Nephron progenitor cell (in vitro differentiated cells): Measurements from ENCODE around the gene DEXI.
"Not testable (repeated sequence)": the region's sequence is repeated elsewhere in the genome, so short reads cannot be mapped to it uniquely, and the experiment has no call there.

ENCODE experiments used
- DNase-seq: peaks from one replicate; pipeline ENCODE4 v3.0.0; 2021
- H3K27ac Mint-ChIP-seq: 2 replicates; pipeline ENCODE4 v1.8.0; 2021; ENCODE audit warnings: mild to moderate bottlenecking, moderate library complexity, mixed read lengths
- H3K27me3 Mint-ChIP-seq: 2 replicates; pipeline ENCODE4 v1.8.0; 2021; ENCODE audit warnings: mild to moderate bottlenecking, low read depth, mixed read lengths; ENCODE audit not compliant: poor library complexity
- H3K36me3 Mint-ChIP-seq: 2 replicates; pipeline ENCODE4 v1.8.0; 2021; ENCODE audit warnings: low read depth, mixed read lengths
- H3K4me1 Mint-ChIP-seq: 2 replicates; pipeline ENCODE4 v1.8.0; 2021; ENCODE audit warnings: mixed read lengths
- H3K4me3 Mint-ChIP-seq: 2 replicates; pipeline ENCODE4 v1.8.0; 2021; ENCODE audit warnings: mild to moderate bottlenecking, moderate library complexity, mixed read lengths
- H3K9me3 Mint-ChIP-seq: 2 replicates; pipeline ENCODE4 v1.8.0; 2021; ENCODE audit warnings: mild to moderate bottlenecking, moderate library complexity, mixed read lengths
- TF ChIP-seq, protein P1 (sequence below): fragments of 200-600 bp; sonication (generic); IDR thresholded peaks from 2 replicates; pipeline ENCODE4 v1.5.0; 2021; ENCODE audit warnings: antibody characterized with exemption

Gene DEXI

DNA sequence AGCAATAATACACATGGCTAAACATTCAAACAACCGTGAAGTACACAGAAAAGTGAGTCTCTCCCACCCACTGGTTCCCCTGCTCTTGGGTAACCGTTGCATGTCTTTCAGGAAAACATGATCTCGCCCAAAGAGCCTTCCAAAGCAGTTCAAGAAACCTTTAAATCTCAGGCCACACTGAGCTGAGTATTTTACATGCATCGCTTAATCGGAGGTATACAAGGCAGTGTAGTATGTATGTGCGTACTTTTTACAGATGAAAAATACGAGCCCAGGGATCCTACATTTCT, 741 bp upstream of the DEXI start:
- Mint-ChIP-seq H3K9me3 (no peaks in the 10 kb centered on the region), H3K4me3 (peak overlapping the region; percentile 67), H3K4me1 (peaks cover 73% of the 10 kb centered on the region), H3K36me3 (peaks cover 10% of the 10 kb centered on the region), H3K27me3 (peaks cover 5% of the 10 kb centered on the region), H3K27ac (no peak overlapping the region)
- TF ChIP-seq, protein P1, sequence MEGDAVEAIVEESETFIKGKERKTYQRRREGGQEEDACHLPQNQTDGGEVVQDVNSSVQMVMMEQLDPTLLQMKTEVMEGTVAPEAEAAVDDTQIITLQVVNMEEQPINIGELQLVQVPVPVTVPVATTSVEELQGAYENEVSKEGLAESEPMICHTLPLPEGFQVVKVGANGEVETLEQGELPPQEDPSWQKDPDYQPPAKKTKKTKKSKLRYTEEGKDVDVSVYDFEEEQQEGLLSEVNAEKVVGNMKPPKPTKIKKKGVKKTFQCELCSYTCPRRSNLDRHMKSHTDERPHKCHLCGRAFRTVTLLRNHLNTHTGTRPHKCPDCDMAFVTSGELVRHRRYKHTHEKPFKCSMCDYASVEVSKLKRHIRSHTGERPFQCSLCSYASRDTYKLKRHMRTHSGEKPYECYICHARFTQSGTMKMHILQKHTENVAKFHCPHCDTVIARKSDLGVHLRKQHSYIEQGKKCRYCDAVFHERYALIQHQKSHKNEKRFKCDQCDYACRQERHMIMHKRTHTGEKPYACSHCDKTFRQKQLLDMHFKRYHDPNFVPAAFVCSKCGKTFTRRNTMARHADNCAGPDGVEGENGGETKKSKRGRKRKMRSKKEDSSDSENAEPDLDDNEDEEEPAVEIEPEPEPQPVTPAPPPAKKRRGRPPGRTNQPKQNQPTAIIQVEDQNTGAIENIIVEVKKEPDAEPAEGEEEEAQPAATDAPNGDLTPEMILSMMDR, result no peak
- no peak for DNase-seq

DNA sequence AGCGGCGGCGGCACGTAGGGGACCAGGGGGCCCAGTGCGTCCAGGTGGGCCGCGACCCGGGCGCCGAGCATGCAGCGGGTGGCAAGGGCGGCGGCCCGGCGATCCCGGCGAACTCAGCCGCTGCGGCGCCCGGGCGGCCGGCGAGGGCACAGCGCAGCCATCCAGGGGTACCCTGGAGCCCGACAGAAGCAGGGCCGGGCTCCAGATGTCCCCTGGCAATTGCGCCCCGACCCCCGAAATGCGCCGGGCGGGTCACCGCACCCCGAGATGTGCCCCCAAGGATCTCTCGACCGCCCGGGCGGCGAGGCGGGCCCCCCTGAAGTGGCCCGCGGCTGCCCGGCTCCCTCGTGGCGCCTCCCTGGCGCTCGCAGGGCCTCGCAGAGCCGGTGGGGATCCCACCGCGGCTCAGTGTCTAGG, 325 bp downstream of the DEXI start:
- H3K9me3 Mint-ChIP-seq, H3K27ac Mint-ChIP-seq, H3K27me3 Mint-ChIP-seq, H3K36me3 Mint-ChIP-seq: not testable (repeated sequence)
- peak; percentile 39 for DNase-seq
- H3K4me3 Mint-ChIP-seq, result peak overlapping the region; percentile 94
- peaks cover 77% of the 10 kb centered on the region for H3K4me1 Mint-ChIP-seq

DNA sequence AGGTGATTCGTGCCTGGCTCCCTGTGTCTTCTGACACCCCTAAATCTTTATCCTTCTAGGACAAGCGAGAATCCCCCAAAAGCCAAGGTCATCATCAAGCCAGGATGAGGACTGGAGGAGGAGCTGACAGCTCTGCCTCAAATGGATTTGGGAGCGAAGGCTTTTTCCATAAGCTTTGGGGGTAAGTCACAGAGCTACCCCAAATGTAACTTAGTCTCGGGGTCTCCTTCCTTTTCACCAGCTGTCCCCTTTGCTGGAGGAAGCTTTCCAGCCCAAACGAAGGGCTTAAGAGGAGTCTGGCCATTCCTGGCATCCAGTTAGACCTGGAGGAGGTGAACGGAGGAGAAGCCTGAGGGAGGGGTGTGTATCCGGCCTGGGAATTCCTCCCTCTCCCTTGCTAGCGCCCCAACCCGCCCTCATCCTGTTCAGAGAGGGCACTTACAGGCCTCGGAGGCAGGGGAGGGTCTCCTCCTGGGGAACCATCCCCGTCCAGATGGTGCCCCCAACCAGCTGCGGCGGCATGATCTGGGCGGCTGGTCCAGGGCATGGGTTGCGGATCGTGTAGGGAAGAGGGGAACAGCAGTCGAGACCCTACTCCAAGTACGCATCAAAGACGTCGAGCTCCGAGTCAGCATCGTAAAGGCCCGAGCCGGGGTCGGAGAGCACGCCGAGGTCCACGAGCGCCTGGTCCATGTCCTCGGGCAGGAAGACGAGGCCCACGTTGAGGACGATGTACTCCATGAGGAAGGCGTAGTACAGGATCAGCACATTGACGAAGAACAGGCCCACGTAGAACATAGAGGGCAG, 938 bp downstream of the DEXI start:
- peak overlapping the region; percentile 94 for H3K4me3 Mint-ChIP-seq
- DNase-seq, result peak; percentile 22
- H3K27me3 Mint-ChIP-seq, result peaks cover 5% of the 10 kb centered on the region
- H3K36me3 Mint-ChIP-seq, result peaks cover 10% of the 10 kb centered on the region
- peaks cover 79% of the 10 kb centered on the region for H3K4me1 Mint-ChIP-seq
- TF ChIP-seq, protein P1, result no peak
- H3K27ac Mint-ChIP-seq, result no peak overlapping the region
- no peaks in the 10 kb centered on the region for H3K9me3 Mint-ChIP-seq

DNA sequence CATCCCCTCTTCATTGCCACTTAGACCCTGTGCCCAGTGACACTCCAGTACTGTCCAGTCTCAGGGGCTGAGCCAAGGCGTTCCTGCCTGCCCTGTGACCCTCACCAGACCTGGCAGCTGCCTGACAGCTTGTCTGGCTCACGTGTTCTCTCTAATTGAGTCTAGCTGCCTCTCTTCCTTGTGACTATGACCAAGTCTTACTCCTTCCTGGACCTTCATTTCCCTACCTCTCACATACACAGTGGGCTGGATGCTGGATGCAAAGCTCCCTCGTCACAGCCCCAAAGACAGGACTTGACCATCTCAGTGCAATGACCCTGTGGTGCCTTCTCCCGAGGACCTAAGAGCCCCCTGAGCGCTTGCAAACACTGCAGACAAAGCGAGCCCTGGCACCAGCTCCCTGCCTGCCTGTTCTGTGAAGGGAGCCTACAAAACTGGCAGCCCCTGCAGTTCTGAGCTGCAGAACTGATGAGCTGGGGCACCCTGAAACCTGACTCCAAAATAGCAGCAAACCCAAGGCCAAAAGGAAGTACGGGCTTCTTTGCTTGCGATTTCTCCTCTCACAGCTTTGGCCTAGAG, 1.7 kb downstream of the DEXI start:
- no peak for DNase-seq
- H3K9me3 Mint-ChIP-seq, result no peaks in the 10 kb centered on the region
- TF ChIP-seq, protein P1, result no peak
- peak overlapping the region; percentile 94 for H3K4me3 Mint-ChIP-seq
- no peak overlapping the region for H3K27ac Mint-ChIP-seq
- H3K4me1 Mint-ChIP-seq, result peaks cover 77% of the 10 kb centered on the region
- peaks cover 10% of the 10 kb centered on the region for H3K36me3 Mint-ChIP-seq
- H3K27me3 Mint-ChIP-seq, result peaks cover 5% of the 10 kb centered on the region

DNA sequence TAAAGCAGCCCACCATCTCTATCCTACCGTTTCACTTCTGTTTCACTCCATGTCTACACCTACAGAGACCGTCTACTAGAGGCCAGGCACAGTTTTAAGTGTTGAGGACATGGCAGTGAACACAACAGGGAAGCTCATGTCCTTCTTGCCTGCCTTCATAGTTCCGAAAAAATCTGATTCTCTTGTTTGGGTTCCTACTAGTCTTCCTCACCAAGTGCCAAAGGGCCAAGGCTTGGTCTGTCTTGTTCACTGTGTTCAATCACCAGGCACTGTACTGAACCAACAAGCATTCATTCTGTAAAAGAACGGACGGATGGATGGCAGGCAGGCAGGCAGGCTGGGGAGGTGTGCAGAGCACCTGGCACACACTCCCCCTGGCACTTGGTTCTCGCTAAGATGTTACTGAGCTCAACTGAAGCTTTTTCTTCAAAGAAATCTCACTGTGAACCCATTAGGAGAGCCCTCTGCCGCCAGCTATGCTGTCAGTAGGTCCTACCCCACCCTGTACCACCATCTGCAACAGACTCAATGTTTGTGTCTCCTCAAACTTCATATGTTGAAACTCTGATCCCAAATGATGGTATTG, 2.5 kb downstream of the DEXI start:
- TF ChIP-seq, protein P1, result no peak
- H3K27ac Mint-ChIP-seq, result no peak overlapping the region
- peaks cover 5% of the 10 kb centered on the region for H3K27me3 Mint-ChIP-seq
- peaks cover 71% of the 10 kb centered on the region for H3K4me1 Mint-ChIP-seq
- H3K4me3 Mint-ChIP-seq, result peak overlapping the region; percentile 94
- no peaks in the 10 kb centered on the region for H3K9me3 Mint-ChIP-seq
- no peak for DNase-seq
- H3K36me3 Mint-ChIP-seq, result peaks cover 10% of the 10 kb centered on the region

DNA sequence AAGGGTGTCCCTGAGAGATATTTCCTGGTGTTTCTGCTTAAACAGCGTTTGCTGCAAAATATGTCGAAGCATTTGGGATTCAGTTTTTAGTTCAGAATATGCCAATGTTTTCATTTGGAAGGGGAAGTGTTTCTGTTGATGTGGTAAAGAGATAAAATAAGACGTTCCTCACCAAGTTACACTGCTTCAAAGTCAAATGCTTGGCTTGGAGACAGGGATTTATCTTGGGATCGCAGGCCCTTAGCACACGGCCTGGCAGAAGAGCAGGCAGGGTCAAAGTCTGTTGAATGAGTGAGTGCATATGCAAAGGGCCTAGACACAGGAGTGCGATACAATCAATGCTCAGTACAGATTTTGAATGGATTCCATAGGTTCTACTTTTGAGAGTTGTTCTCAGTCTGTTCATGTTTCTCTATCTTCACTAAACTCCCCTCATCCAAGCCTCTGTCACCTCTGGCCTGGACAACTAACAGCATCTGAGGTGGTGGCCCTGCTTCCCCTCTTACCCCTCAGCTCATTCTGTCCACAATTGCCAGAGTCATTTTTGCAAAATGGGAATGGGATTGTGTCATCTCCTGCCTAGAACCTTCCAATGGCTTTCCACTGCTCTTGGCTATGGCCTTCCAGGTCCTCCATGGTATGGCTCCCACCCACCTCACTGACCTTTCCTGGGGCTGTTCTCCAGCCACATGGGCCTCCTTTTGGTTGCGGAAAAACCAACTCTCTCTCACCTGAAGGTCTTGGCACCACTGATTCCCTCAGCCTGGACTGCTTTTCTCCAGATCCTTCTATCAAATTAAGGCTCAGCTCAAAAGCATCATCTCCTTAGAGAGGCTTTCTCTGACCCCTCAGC, 3.2 kb downstream of the DEXI start:
- TF ChIP-seq, protein P1, result no peak
- no peak overlapping the region for H3K27ac Mint-ChIP-seq
- peaks cover 64% of the 10 kb centered on the region for H3K4me1 Mint-ChIP-seq
- no peak for DNase-seq
- H3K9me3 Mint-ChIP-seq, result no peaks in the 10 kb centered on the region
- peak overlapping the region; percentile 94 for H3K4me3 Mint-ChIP-seq
- H3K36me3 Mint-ChIP-seq, result peaks cover 10% of the 10 kb centered on the region
- H3K27me3 Mint-ChIP-seq, result peaks cover 5% of the 10 kb centered on the region
